ENCODE results near the gene MAN1C1. TPM values are rescaled to one million over a fixed set of nuclear protein-coding genes. Genes with fewer than 3 reads are reported as not detected.
A peak's percentile ranks its signal among the peaks of the same experiment; 100 is the strongest.

The MAN1C1 gene
- total RNA-seq, 1 experiment from 2014 or later = 1.2 TPM

- DNase-seq (ENCODE audit: low read depth, low spot score) = no peak
- POLR2A ChIA-PET = no interaction called here
- Histone ChIP-seq H3K27ac (ENCODE audit: low read depth, low read length) (no peak overlapping the region), H3K79me2 (ENCODE audit: insufficient read depth, low read length) (no peaks in the 10 kb centered on the region), H3K9ac (ENCODE audit: low read length) (no peak overlapping the region), H2AFZ (ENCODE audit: low read depth, low read length, poor library complexity, severe bottlenecking) (no peak overlapping the region), H3K4me1 (ENCODE audit: control insufficient read depth in 1 of 2, insufficient read depth in 2 of 2, low read length in 2 of 2) (peaks cover 3 to 14% of the 10 kb centered on the region in 2 experiments; a peak in 3 of 4 replicates), H3K4me2 (ENCODE audit: low read length) (no peak overlapping the region), H3K4me3 (replicated peaks in 1 of 2; ENCODE audit: low read depth in 1 of 2, low read length in 2 of 2) (no peak overlapping the region), H3K9me2 (ENCODE audit: insufficient read depth) (no peaks in the 10 kb centered on the region), H3K36me3 (ENCODE audit: control insufficient read depth in 1 of 2, insufficient read depth in 2 of 2, low read length in 2 of 2) (no peaks in the 10 kb centered on the region), H4K20me1 (ENCODE audit: insufficient read depth) (no peaks in the 10 kb centered on the region), H3K9me3 (ENCODE audit: control insufficient read depth in 1 of 2, insufficient read depth in 1 of 2, low read depth in 1 of 2, low read length in 2 of 2) (no peaks in the 10 kb centered on the region), H3K27me3 (ENCODE audit: insufficient read depth, low read length) (no peaks in the 10 kb centered on the region)
- no peak for ATAC-seq
- intact Hi-C loops (cut with micrococcal nuclease) = no loop called here
- CTCF ChIA-PET = no interaction called here
- RAD21 ChIA-PET (ENCODE audit: low non-redundant PET in 1 of 2, low total read pairs in 2 of 2, uncharacterized antibody in 2 of 2, unreplicated experiment in 2 of 2) = no interaction called here
- BruUV-seq (replicated peaks) = no TSS peak
- TF ChIP-seq YY1 (IDR thresholded peaks at IDR 0.05; ENCODE audit: extremely low read depth, insufficient replicate concordance, low read depth, low read length) (no peak), CTCF (IDR thresholded peaks at IDR 0.05 in 2 of 3, conservative IDR thresholded peaks at IDR 0.05 in 1 of 3; ENCODE audit: borderline replicate concordance in 1 of 3, insufficient read depth in 1 of 3, low read depth in 2 of 3, low read length in 2 of 3) (0 out of 6 replicates have a peak, but pooled peaks of 1 of the 3 experiments have one; percentile 9)
Observed at GRCh38 chr1:25697435-25698217, 81.0 kb downstream of the MAN1C1 start.

GRCh38 chr1:25698252-25698651, 81.7 kb downstream of the MAN1C1 start:
- DNase-seq (ENCODE audit: low read depth, low spot score) (no peak), ATAC-seq (no peak)
- Histone ChIP-seq H3K27ac (ENCODE audit: low read depth, low read length) (no peak overlapping the region), H3K9me2 (ENCODE audit: insufficient read depth) (no peaks in the 10 kb centered on the region), H3K36me3 (ENCODE audit: control insufficient read depth in 1 of 2, insufficient read depth in 2 of 2, low read length in 2 of 2) (no peaks in the 10 kb centered on the region), H4K20me1 (ENCODE audit: insufficient read depth) (no peaks in the 10 kb centered on the region), H3K27me3 (ENCODE audit: insufficient read depth, low read length) (no peaks in the 10 kb centered on the region), H3K79me2 (ENCODE audit: insufficient read depth, low read length) (no peaks in the 10 kb centered on the region), H3K9ac (ENCODE audit: low read length) (no peak overlapping the region), H3K9me3 (ENCODE audit: control insufficient read depth in 1 of 2, insufficient read depth in 1 of 2, low read depth in 1 of 2, low read length in 2 of 2) (no peaks in the 10 kb centered on the region), H3K4me1 (ENCODE audit: control insufficient read depth in 1 of 2, insufficient read depth in 2 of 2, low read length in 2 of 2) (peaks cover 3 to 14% of the 10 kb centered on the region in 2 experiments; a peak in 3 of 4 replicates), H3K4me3 (replicated peaks in 1 of 2; ENCODE audit: low read depth in 1 of 2, low read length in 2 of 2) (no peak overlapping the region), H2AFZ (ENCODE audit: low read depth, low read length, poor library complexity, severe bottlenecking) (no peak overlapping the region), H3K4me2 (ENCODE audit: low read length) (no peak overlapping the region)
- RAD21 ChIA-PET (ENCODE audit: low non-redundant PET in 1 of 2, low total read pairs in 2 of 2, uncharacterized antibody in 2 of 2, unreplicated experiment in 2 of 2) = no interaction called here
- intact Hi-C loops (cut with micrococcal nuclease) = no loop called here
- BruUV-seq (replicated peaks) = no TSS peak
- POLR2A ChIA-PET = no interaction called here
- CTCF ChIA-PET = no interaction called here
- TF ChIP-seq CTCF (IDR thresholded peaks at IDR 0.05 in 2 of 3, conservative IDR thresholded peaks at IDR 0.05 in 1 of 3; ENCODE audit: borderline replicate concordance in 1 of 3, insufficient read depth in 1 of 3, low read depth in 2 of 3, low read length in 2 of 3) = no peak
- TF ChIP-seq ELF1 (IDR thresholded peaks at IDR 0.05; ENCODE audit: borderline replicate concordance, low read depth) = no peak
- TF ChIP-seq POLR2AphosphoS5 (IDR thresholded peaks at IDR 0.05; ENCODE audit: low read depth, low read length) = no peak
- TF ChIP-seq ATF3 (IDR thresholded peaks at IDR 0.05) = no peak
- no peak for TF ChIP-seq JUND (IDR thresholded peaks at IDR 0.05)
- no peak for TF ChIP-seq CBX3 (IDR thresholded peaks at IDR 0.05; ENCODE audit: low read depth)
- TF ChIP-seq EZH2 (IDR thresholded peaks at IDR 0.05) = no peak
- TF ChIP-seq YY1 (IDR thresholded peaks at IDR 0.05; ENCODE audit: extremely low read depth, insufficient replicate concordance, low read depth, low read length) = no peak
- TF ChIP-seq SP1 (IDR thresholded peaks at IDR 0.05; ENCODE audit: low read depth) = no peak
- no peak for TF ChIP-seq MAX (IDR thresholded peaks at IDR 0.05)
- TF ChIP-seq TCF7L2 (IDR thresholded peaks at IDR 0.05; ENCODE audit: borderline replicate concordance, extremely low read depth, insufficient read depth, insufficient read length) = no peak
- no peak for TF ChIP-seq ZFX (IDR thresholded peaks at IDR 0.05)

Measured in HCT116 (cell line).